HL-60 (cell line): ENCODE data around the gene ELOVL2.

ENCODE experiments used
- DNase-seq, 2 experiments: peaks; one replicate each; pipeline ENCODE4 v3.0.0-alpha.2; 2010 to 2020; ENCODE audit warnings: low read depth in 1 of 2, low spot score in 1 of 2
- H3K27ac ChIP-seq: fragments of 250-450 bp; sonication (Bioruptor Pico); replicated peaks from 2 replicates; pipeline ENCODE4 v1.5.1; 2020; ENCODE audit warnings: mild to moderate bottlenecking, moderate library complexity
- H3K27me3 ChIP-seq: fragments of 250-450 bp; sonication (Bioruptor Pico); 2 replicates; pipeline ENCODE4 v1.5.1; 2021; ENCODE audit warnings: mild to moderate bottlenecking, moderate library complexity; ENCODE audit not compliant: insufficient read depth, poor library complexity, severe bottlenecking
- H3K4me3 ChIP-seq: replicated peaks from 2 replicates; pipeline ENCODE4 v1.5.1; 2011; ENCODE audit warnings: mild to moderate bottlenecking, control low read depth, low read length; ENCODE audit not compliant: insufficient read depth
- GABPA ChIP-seq: IDR thresholded peaks from 2 replicates; pipeline ENCODE4 v1.6.1; 2012; ENCODE audit warnings: low read depth
- POLR2AphosphoS5 ChIP-seq: IDR thresholded peaks from 2 replicates; pipeline ENCODE4 v1.6.1; 2012; ENCODE audit warnings: low read depth
- REST ChIP-seq: IDR thresholded peaks from 2 replicates; pipeline ENCODE4 v1.6.1; 2012; ENCODE audit warnings: low read depth; ENCODE audit not compliant: insufficient replicate concordance
- SPI1 ChIP-seq: IDR thresholded peaks from 2 replicates; pipeline ENCODE4 v1.6.1; 2012; ENCODE audit warnings: low read depth, mild to moderate bottlenecking, borderline replicate concordance
- TF ChIP-seq, protein P1 (sequence below): IDR thresholded peaks from one replicate; pipeline ENCODE4 v1.5.1; 2011; ENCODE audit warnings: low read length, control low read depth, inconsistent platforms; ENCODE audit not compliant: insufficient read depth

The ELOVL2 gene

DNA sequence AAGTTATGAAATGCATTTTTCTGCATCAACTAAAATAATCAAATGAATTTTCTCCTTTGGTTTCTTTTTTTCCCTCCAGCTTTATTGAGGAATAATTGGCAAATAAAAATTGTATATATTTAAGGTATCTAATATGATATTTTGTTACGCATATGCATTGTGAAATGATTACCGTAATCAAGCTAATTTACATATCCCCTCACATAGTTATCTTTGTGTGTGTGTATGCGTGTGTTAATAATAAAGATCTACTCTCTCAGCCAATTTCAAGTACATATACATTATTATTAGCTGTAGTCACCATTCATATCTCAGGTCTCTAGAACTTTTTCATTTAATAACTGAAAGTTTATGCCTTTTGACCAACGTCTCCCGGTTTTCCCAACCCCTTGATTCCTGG is 96.1 kb downstream of the ELOVL2 start:
- Histone ChIP-seq H3K4me3 (no peak overlapping the region), H3K27me3 (no peaks in the 10 kb centered on the region), H3K27ac (no peak overlapping the region)
- TF ChIP-seq, protein P1, sequence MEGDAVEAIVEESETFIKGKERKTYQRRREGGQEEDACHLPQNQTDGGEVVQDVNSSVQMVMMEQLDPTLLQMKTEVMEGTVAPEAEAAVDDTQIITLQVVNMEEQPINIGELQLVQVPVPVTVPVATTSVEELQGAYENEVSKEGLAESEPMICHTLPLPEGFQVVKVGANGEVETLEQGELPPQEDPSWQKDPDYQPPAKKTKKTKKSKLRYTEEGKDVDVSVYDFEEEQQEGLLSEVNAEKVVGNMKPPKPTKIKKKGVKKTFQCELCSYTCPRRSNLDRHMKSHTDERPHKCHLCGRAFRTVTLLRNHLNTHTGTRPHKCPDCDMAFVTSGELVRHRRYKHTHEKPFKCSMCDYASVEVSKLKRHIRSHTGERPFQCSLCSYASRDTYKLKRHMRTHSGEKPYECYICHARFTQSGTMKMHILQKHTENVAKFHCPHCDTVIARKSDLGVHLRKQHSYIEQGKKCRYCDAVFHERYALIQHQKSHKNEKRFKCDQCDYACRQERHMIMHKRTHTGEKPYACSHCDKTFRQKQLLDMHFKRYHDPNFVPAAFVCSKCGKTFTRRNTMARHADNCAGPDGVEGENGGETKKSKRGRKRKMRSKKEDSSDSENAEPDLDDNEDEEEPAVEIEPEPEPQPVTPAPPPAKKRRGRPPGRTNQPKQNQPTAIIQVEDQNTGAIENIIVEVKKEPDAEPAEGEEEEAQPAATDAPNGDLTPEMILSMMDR: no peak
- no peak for TF ChIP-seq POLR2AphosphoS5
- no peak for TF ChIP-seq GABPA
- TF ChIP-seq SPI1: no peak
- TF ChIP-seq REST: no peak
- no peak for DNase-seq

- H3K27ac ChIP-seq: no peak overlapping the region
- H3K4me3 ChIP-seq: no peak overlapping the region
- TF ChIP-seq POLR2AphosphoS5 (no peak), SPI1 (no peak), REST (no peak), GABPA (no peak)
- TF ChIP-seq, protein P1: no peak
- H3K27me3 ChIP-seq: no peaks in the 10 kb centered on the region
- DNase-seq: no peak
Measured at GRCh38 chr6:10945845-10946244, 98.3 kb downstream of the ELOVL2 start.

GRCh38 chr6:10939840-10940239 is 104.3 kb downstream of the ELOVL2 start:
- TF ChIP-seq POLR2AphosphoS5 (no peak), GABPA (no peak), REST (no peak), SPI1 (no peak)
- TF ChIP-seq, protein P1: no peak
- DNase-seq: no peak
- Histone ChIP-seq H3K4me3 (no peak overlapping the region), H3K27ac (no peak overlapping the region), H3K27me3 (no peaks in the 10 kb centered on the region)
